VCaP (cell line): ENCODE measurements around the gene PAQR6.

ENCODE experiments used
- H3K27ac ChIP-seq: fragments of 450-650 bp; 2 replicates; pipeline ENCODE4 v1.5.1; 2017
- TF ChIP-seq, protein P1 (sequence below): fragments of 450-650 bp; conservative IDR thresholded peaks from 2 replicates; pipeline ENCODE4 v1.5.1; 2017; ENCODE audit warnings: mild to moderate bottlenecking, moderate library complexity

Gene PAQR6

DNA sequence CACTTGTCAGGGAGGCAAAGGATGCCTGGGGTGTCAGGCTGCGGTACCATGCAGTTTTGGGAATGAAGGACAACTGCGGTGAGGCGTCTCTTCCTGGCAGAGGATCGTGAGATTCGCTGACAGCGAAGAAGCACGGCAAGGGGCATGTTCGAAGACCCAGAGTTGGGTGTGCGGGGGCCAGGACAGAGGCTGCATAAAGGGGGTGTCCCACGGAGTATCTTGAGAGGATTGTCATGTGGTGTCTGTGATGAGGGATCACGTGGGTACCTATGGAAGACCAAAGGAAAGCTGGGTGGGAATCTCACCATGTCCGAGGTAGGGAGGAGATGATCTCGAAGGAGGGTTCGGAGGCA, 53.6 kb downstream of the PAQR6 start:
- H3K27ac ChIP-seq, result peak overlapping the region; percentile 80
- TF ChIP-seq, protein P1, sequence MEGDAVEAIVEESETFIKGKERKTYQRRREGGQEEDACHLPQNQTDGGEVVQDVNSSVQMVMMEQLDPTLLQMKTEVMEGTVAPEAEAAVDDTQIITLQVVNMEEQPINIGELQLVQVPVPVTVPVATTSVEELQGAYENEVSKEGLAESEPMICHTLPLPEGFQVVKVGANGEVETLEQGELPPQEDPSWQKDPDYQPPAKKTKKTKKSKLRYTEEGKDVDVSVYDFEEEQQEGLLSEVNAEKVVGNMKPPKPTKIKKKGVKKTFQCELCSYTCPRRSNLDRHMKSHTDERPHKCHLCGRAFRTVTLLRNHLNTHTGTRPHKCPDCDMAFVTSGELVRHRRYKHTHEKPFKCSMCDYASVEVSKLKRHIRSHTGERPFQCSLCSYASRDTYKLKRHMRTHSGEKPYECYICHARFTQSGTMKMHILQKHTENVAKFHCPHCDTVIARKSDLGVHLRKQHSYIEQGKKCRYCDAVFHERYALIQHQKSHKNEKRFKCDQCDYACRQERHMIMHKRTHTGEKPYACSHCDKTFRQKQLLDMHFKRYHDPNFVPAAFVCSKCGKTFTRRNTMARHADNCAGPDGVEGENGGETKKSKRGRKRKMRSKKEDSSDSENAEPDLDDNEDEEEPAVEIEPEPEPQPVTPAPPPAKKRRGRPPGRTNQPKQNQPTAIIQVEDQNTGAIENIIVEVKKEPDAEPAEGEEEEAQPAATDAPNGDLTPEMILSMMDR, result no peak

DNA sequence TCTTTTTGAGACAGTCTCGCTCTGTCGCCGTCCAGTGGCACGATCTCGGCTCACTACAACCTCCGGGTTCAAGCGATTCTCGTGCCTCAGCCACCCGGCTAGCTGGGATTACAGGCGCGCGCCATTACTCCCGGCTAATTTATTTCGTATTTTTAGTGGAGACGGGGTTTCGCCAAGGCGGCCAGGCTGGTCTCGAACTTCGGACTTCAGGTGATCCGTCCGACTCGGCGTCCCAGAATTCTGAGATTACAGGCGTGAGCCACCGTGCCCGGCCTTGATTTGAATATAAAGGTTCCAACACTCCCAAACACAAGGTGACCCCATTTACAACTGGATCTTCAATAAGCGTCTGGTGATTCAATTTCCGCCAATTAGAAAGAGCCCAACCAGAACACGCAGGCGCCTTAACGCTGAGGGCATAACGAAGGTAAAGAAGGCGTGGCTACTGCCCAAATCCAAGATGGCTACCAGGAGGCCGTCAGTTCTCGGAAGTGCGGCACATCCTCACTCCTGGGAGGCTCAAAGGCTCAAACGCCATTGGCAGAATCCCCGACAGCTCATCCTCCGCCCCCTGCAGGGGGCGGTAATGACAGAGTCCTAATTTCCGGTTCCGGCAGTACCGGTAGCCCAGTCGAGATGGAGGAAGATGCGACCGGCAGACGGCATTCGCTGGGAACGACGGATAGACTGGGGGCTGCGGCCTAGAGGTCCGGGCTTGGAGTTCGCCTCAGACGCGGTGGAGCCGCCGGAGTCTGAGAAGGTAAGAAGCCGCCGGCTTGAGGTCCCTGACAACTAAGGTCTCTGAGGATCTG, 54.2 kb downstream of the PAQR6 start, which contains the start of gene SLC25A44:
Gene SLC25A44 (plus strand): TSS at position 617 of the 812 bp plus-strand sequence. CDS start 5,744 bp downstream, outside the sequence.
- TF ChIP-seq, protein P1, result peak; percentile 30; the same call in 1 of the 2 replicates
- H3K27ac ChIP-seq, result peak within 1 kb of the TSS; percentile 80
